HG03025 (cell line): ENCODE measurements around the gene JARID2.

Experiments used
- ATAC-seq: cut with Tn5 transposase; IDR thresholded peaks from one replicate; pipeline ENCODE4 v1.9.1; 2021; ENCODE audit warnings: mild to moderate bottlenecking, moderate library complexity; ENCODE audit not compliant: unreplicated experiment, low FRiP score

JARID2 gene

GRCh38 chr6:15246666-15247499 is 1.0 kb downstream of the JARID2 start:
- ATAC-seq: no peak

- ATAC-seq: peak; percentile 4
Measured at GRCh38 chr6:15247500-15248450, 1.9 kb downstream of the JARID2 start.

GRCh38 chr6:15248451-15249370 is 2.8 kb downstream of the JARID2 start:
- peak; percentile 35 for ATAC-seq

DNA sequence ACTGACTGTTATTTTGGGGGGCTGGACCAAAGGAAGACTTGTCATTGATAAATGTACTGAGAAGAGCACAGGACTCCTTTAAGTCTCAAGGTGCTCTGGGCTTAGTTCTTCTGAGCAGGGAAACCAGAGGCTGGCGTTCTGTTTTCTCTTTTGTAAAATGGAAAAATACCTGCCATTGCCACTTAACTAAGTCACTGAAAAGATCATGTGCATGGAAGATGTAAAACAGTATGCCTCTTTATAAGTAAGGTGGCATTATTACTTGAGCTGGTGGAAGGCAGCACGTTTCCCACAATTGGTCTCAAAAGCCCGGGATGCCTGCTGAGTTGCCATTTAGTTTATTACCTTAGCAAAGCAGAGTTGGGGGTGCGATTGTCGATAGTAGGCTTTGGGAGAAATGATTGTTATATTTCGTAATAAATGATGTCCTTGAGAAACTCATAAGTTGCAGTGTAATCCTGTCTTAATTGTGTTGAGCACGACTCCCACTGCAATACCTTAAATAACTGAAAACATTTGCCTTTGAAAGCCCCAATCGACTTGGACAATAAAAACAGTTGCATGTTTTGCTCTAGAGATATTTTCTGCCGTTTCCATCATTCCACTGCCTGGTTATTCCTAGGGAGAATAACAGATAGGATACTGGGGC is 3.6 kb downstream of the JARID2 start:
- ATAC-seq: no peak

DNA sequence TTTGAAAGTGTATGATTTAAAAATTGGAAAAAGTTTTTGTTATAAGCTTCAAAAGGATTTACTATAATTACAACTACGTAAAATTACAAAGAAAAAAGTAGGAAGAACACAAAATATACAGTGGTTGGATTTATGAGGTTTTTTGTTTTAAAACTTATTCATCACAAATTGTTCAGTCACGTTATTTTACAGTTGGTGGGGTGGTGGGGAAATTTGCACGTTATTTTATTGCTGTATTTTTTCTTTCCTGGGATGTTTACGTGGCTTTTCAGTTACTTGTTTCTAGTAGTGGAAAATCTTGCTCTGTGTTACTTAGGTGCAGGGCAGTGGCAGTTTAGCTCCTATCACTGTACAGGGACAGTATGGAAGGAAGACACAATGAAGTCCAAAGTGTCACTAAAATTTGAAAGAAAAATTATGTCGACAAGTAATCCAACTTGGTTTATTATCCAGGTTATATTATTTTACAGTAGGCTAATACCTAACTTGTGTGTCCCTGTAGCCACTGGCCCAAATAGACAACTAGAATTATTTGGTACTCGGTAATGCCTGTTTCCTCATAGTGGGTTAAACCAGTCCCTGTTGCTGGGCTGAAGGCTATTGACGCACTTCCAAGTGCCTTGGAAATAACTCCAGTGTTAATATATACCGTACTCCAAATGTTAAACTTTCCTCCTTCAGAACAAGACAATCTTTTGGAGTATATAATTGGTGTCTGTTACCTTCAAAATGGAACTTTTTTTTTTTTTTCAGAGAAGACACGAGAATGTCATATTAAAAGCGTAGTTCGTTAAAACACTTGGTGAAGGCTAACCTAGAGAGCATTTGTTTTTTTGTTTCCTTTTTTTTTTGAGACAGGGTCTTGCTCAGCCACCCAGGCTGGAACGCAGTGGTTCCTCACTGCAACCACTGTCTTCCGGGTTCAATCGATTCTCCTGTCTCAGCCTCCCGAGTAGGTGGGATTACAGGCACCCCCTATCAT is 4.6 kb downstream of the JARID2 start:
- no peak for ATAC-seq

DNA sequence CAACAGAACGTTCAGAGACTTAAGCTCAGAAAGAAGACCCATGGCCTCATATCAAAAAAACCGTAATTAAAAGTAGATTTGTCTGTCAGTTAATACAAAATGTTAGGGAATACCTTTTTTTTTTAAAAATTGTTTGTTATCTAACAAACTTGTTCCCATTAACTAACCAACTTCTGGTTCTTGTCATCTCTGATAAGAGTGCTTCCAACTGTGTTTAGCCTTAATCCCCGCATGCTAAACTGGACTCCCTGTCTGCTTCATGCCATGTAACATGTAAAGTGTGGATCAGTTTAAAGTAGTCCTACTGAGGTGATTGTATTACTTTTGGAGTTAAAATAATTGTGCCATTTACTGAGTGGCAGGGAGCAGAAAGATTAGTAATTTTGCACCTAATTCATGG is 6.3 kb downstream of the JARID2 start:
- ATAC-seq: no peak

GRCh38 chr6:15253203-15254022 is 7.5 kb downstream of the JARID2 start:
- ATAC-seq: no peak

DNA sequence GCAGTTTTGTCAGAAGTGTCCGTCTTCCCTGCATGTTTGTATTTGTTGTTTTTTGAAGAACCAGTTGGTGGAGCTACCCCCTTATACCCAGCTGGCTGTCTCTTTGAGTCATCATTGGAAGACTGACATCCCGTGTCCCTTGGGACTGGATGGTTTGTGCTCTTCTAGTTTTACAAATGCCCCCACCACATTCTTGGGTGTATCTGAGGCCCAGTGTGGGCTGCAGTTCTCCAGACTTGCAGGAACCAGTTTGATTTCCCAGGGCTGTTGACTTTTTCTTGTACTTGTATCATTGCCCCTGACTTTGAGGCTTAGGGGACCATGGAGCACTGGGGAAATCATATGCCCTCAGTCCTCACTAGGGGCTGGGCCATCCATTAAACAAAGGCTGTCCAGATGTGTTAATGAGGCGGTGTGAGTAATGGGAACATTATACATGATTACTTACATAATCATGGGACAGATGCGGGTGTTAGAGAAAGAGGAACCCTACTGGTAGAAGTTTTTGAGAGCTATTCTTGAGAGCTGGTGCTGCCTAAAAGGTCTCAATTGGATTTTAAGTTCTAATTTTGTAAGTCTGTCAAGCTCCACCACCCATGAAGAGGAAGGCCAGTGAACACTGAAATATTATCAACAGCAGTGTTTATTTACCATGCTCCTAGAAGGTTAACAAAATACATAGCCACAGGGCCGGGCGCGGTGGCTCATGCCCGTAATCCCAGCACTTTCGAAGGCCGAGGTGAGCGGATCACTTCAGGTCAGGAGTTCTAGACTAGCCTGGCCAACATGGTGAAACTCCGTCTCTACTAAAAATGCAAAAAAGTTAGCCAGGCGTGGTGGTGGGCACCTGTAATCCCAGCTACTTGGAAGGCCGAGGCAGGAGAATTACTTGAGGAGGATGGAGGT is 8.5 kb downstream of the JARID2 start:
- ATAC-seq: peak; percentile 39

- ATAC-seq: peak; percentile 57
Measured at GRCh38 chr6:15255481-15255880, 9.6 kb downstream of the JARID2 start.

DNA sequence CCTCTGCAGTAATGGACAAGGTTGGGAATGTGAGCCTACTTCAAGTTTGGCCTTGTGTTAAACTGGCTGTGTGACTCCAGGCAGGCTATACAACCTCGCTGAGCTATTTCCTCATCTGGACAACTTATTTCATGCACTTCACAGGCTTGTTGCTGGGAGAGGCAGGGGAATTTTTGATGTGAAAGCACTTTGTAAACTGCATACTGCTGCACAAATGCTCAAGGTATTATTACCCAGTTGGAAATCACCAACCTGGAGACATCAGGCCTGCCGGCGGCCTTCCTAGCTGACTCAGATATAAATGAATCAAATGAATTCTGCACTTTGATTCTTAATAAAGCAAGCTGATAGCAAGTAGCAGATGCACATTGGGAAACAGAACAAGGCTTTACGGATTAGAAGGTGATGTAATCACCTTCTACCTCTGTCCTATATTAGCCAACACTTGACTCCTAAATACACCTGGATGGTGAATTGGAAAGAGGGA is 10.1 kb downstream of the JARID2 start:
- no peak for ATAC-seq

- ATAC-seq: no peak
Measured at GRCh38 chr6:15256538-15257271, 10.8 kb downstream of the JARID2 start.

DNA sequence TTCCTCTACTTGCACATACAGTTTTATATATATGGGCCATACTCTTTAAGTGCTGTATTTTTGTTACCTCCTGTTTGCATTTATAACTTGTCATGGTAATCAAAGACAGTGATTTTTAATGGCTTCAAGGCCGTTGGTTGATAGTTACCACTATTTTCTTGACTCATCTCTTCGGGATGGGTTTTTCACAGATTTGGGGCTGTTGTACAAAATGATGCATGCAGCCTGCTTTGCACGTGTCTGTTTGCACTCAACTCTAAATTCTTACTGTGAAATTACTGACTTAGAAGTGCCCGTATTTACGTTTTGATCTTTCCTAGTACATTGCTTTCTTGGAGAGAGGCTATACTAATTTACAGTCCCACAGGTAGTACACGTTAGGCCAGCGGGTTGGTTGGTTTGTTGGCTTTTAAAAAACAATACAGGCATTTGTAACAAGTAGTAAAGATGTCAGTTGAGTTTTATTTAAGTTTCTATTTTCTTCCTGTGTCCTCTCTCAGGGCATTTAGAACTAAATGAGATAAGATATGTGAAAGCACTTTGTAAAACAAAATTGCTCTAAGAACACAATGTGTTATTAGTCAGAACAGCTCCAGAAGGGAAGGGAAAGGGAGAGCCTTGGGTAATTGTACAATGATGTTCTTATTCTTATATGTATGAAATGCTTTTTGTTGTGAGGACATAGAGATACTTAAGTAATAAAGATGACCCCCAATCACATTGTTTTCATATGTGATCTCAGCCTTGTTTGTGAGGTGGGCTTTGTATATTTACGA is 11.7 kb downstream of the JARID2 start:
- ATAC-seq: no peak

GRCh38 chr6:15259766-15260098 is 13.9 kb downstream of the JARID2 start:
- ATAC-seq: no peak

DNA sequence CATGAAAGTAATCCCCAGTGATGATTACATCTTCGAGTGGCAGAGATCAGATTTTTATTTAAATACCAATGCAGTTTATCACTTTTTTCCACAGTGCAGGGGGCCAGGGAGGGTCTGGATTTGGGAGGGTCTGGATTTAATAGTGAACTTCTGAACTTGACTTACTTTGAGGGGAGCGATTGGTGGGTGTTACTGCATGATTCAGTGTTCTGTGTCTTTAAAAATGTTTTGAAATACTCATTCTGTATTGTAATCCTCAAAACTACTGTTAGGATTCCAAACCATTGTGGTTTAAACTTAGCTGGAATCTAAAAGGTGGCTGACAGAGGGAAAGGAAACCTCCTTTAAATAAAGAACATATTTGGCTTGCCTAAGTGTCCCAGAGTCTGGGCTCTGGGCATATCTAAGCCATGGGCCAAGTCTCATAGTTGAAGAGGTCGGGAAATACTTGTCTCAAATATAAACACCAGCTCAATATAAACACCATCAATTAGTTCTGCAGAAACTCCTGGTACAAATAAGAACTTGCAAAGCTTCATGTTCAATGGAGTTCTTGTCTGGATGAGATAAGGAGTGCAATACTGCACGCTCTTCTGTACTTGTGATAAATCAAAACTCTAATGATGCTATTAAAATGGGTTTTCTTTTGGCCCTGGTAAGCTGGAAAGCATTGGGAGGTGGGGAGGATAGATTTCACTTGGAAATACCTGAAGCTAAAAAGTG is 14.4 kb downstream of the JARID2 start:
- ATAC-seq: no peak
